ENCODE data around the gene CYB5R4. TPM values are rescaled to one million over a fixed set of nuclear protein-coding genes. Genes with fewer than 3 reads are reported as not detected.
"Not testable (repeated sequence)": the region's sequence is repeated elsewhere in the genome, so short reads cannot be mapped to it uniquely, and the experiment has no call there.

Gene CYB5R4
- total RNA-seq, 2 donors from 2014 or later = 4.0 to 9.6 TPM

- H3K4me3 ChIP-seq = no peak overlapping the region
- no peaks in the 10 kb centered on the region for H3K4me1 ChIP-seq
- no peak overlapping the region for H3K27ac ChIP-seq
- intact Hi-C loops (cut with DNase I) = loop anchor here (5.0 kb wide), 1 partner anchor 333 kb away; no protein-coding TSS in a partner anchor
- ATAC-seq (no peak), DNase-seq (no peak)
- H3K27me3 ChIP-seq = no peaks in the 10 kb centered on the region
- H3K9me3 ChIP-seq = no peaks in the 10 kb centered on the region
- WGBS, 2 donors = 95 to 100% methylated on average over 1 of the region's 1 CpG
- H3K36me3 ChIP-seq (replicated peaks in 1 of 2; ENCODE audit: insufficient read depth in 1 of 2, low read depth in 2 of 2) = no peaks in the 10 kb centered on the region
- no peak for TF ChIP-seq POLR2A (IDR thresholded peaks at IDR 0.05)
- TF ChIP-seq, protein P1, sequence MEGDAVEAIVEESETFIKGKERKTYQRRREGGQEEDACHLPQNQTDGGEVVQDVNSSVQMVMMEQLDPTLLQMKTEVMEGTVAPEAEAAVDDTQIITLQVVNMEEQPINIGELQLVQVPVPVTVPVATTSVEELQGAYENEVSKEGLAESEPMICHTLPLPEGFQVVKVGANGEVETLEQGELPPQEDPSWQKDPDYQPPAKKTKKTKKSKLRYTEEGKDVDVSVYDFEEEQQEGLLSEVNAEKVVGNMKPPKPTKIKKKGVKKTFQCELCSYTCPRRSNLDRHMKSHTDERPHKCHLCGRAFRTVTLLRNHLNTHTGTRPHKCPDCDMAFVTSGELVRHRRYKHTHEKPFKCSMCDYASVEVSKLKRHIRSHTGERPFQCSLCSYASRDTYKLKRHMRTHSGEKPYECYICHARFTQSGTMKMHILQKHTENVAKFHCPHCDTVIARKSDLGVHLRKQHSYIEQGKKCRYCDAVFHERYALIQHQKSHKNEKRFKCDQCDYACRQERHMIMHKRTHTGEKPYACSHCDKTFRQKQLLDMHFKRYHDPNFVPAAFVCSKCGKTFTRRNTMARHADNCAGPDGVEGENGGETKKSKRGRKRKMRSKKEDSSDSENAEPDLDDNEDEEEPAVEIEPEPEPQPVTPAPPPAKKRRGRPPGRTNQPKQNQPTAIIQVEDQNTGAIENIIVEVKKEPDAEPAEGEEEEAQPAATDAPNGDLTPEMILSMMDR (IDR thresholded peaks at IDR 0.05) = no peak
Observed at GRCh38 chr6:83889621-83890020, 30.1 kb downstream of the CYB5R4 start.

GRCh38 chr6:83890520-83890919 is 31.0 kb downstream of the CYB5R4 start:
- Histone ChIP-seq H3K4me1 (no peaks in the 10 kb centered on the region), H3K27me3 (no peaks in the 10 kb centered on the region), H3K36me3 (replicated peaks in 1 of 2; ENCODE audit: insufficient read depth in 1 of 2, low read depth in 2 of 2) (no peaks in the 10 kb centered on the region), H3K9me3 (no peaks in the 10 kb centered on the region), H3K4me3 (no peak overlapping the region), H3K27ac (no peak overlapping the region)
- intact Hi-C loops (cut with DNase I) = no loop called here
- WGBS, 2 donors = 77 to 85% methylated on average over 4 of the region's 4 CpGs
- TF ChIP-seq, protein P1 (IDR thresholded peaks at IDR 0.05) = no peak
- no peak for TF ChIP-seq POLR2A (IDR thresholded peaks at IDR 0.05)
- DNase-seq (no peak), ATAC-seq (no peak)

GRCh38 chr6:83891586-83891985 is 32.1 kb downstream of the CYB5R4 start:
- ATAC-seq = no peak

DNA sequence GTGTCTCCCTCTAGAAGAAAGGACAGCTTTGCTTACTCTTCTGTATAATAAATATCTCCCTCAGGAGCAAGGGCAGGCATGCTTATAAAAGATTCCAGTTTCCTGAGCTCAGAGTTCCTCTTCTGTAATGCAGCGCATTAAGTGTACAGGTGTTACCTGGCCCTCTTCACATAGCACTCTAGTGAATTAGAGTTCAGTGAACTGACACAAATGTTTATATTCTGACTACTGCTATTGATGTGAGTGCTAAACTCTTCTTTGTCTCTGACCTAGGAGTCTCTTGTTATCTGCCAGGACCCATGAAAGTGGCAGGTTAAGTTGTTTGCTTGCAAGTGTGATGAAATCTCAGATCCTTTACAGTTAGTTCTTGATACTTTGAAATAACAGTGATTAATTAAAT is 33.5 kb downstream of the CYB5R4 start:
- Histone ChIP-seq H3K27me3 (no peaks in the 10 kb centered on the region), H3K4me1 (no peaks in the 10 kb centered on the region), H3K36me3 (replicated peaks in 1 of 2; ENCODE audit: insufficient read depth in 1 of 2, low read depth in 2 of 2) (no peaks in the 10 kb centered on the region), H3K9me3 (no peaks in the 10 kb centered on the region), H3K4me3 (no peak overlapping the region), H3K27ac (no peak overlapping the region)
- TF ChIP-seq, protein P1 (IDR thresholded peaks at IDR 0.05) = no peak
- no peak for TF ChIP-seq POLR2A (IDR thresholded peaks at IDR 0.05)
- no peak for ATAC-seq
- DNase-seq = no peak
- intact Hi-C loops (cut with DNase I) = no loop called here
- WGBS, 2 donors = 88 to 93% methylated on average over 1 of the region's 1 CpG

More at GRCh38 chr6:83891586-83891985, 32.1 kb downstream of the CYB5R4 start:
- no peak for DNase-seq
- Histone ChIP-seq H3K9me3 (no peaks in the 10 kb centered on the region), H3K27ac (no peak overlapping the region), H3K36me3 (replicated peaks in 1 of 2; ENCODE audit: insufficient read depth in 1 of 2, low read depth in 2 of 2) (no peaks in the 10 kb centered on the region), H3K27me3 (no peaks in the 10 kb centered on the region), H3K4me3 (no peak overlapping the region), H3K4me1 (no peaks in the 10 kb centered on the region)
- intact Hi-C loops (cut with DNase I) = no loop called here
- no peak for TF ChIP-seq POLR2A (IDR thresholded peaks at IDR 0.05)
- WGBS, 2 donors = 58 to 63% methylated on average over 4 of the region's 4 CpGs

DNA sequence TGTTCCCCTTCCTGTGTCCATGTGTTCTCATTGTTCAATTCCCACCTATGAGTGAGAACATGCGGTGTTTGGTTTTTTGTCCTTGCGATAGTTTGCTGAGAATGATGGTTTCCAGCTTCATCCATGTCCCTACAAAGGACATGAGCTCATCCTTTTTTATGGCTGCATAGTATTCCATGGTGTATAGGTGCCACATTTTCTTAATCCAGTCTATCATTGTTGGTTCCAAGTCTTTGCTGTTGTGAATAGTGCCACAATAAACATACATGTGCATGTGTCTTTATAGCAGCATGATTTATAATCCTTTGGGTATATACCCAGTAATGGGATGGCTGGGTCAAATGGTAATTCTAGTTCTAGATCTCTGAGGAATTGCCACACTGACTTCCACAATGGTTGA is 37.6 kb downstream of the CYB5R4 start:
- intact Hi-C loops (cut with DNase I); ATAC-seq; DNase-seq: not testable (repeated sequence)

GRCh38 chr6:83901624-83902023 is 42.1 kb downstream of the CYB5R4 start:
- TF ChIP-seq POLR2A (IDR thresholded peaks at IDR 0.05) = no peak
- TF ChIP-seq, protein P1 (IDR thresholded peaks at IDR 0.05) = no peak
- DNase-seq = no peak
- no peak for ATAC-seq
- Histone ChIP-seq H3K27me3 (no peaks in the 10 kb centered on the region), H3K4me1 (no peaks in the 10 kb centered on the region), H3K27ac (no peak overlapping the region), H3K4me3 (no peak overlapping the region), H3K9me3 (no peaks in the 10 kb centered on the region), H3K36me3 (replicated peaks in 1 of 2; ENCODE audit: insufficient read depth in 1 of 2, low read depth in 2 of 2) (no peaks in the 10 kb centered on the region)
- intact Hi-C loops (cut with DNase I) = no loop called here
- 93 to 100% methylated on average over 1 of the region's 1 CpG for WGBS, 2 donors

More for the DNA sequence above, 37.6 kb downstream of the CYB5R4 start:
- H3K9me3 ChIP-seq; H3K36me3 ChIP-seq (replicated peaks in 1 of 2; ENCODE audit: insufficient read depth in 1 of 2, low read depth in 2 of 2); H3K27me3 ChIP-seq; H3K4me1 ChIP-seq; H3K27ac ChIP-seq; H3K4me3 ChIP-seq: not testable (repeated sequence)
- 90 to 96% methylated on average over 2 of the region's 2 CpGs for WGBS, 2 donors
